ENCODE data around the gene NFU1. TPM values are rescaled to one million over a fixed set of nuclear protein-coding genes. Genes with fewer than 3 reads are reported as not detected.

Gene NFU1
- total and polyA plus RNA-seq, 2 of the 13 experiments (the other 11 are each of a cell fraction or from before 2014, with no cell fraction given): 39.1 to 84.0 TPM

DNA sequence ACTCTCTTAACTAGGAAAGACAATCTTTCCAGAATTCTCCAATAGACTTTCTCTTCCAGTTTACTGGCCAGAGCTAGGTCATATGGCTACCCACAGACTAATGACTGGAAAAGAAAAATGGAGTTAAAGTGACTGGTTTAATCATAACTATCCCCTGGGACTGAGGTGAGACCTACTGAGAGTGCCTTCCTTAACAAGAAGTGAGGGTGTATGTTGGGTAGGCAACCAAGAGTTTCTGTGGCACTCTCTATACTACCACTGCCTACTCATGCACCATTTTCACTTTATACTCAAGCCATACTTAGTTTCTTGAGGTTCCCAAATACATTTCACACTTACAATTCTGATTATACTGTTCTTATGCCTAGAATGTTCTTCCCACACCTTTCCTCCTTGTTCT, 43.3 kb downstream of the NFU1 start (continued):
- TF ChIP-seq ZNF282 (IDR thresholded peaks at IDR 0.05; ENCODE audit: partially characterized antibody) (no peak), FOXC1 (CRISPR knock-in tag; IDR thresholded peaks at IDR 0.05; ENCODE audit: borderline replicate concordance) (no peak), CREM (IDR thresholded peaks at IDR 0.05) (no peak), CREM (CRISPR knock-in tag; IDR thresholded peaks at IDR 0.05) (no peak), MEIS2 (CRISPR knock-in tag; IDR thresholded peaks at IDR 0.05) (no peak), NR2C2 (CRISPR knock-in tag; IDR thresholded peaks at IDR 0.05; ENCODE audit: borderline replicate concordance) (no peak), FOSL2 (CRISPR knock-in tag; IDR thresholded peaks at IDR 0.05) (no peak), ZNF263 (CRISPR knock-in tag; IDR thresholded peaks at IDR 0.05) (no peak), ZFX (CRISPR knock-in tag; IDR thresholded peaks at IDR 0.05; ENCODE audit: low read depth) (no peak)
- TF ChIP-seq, protein P1, sequence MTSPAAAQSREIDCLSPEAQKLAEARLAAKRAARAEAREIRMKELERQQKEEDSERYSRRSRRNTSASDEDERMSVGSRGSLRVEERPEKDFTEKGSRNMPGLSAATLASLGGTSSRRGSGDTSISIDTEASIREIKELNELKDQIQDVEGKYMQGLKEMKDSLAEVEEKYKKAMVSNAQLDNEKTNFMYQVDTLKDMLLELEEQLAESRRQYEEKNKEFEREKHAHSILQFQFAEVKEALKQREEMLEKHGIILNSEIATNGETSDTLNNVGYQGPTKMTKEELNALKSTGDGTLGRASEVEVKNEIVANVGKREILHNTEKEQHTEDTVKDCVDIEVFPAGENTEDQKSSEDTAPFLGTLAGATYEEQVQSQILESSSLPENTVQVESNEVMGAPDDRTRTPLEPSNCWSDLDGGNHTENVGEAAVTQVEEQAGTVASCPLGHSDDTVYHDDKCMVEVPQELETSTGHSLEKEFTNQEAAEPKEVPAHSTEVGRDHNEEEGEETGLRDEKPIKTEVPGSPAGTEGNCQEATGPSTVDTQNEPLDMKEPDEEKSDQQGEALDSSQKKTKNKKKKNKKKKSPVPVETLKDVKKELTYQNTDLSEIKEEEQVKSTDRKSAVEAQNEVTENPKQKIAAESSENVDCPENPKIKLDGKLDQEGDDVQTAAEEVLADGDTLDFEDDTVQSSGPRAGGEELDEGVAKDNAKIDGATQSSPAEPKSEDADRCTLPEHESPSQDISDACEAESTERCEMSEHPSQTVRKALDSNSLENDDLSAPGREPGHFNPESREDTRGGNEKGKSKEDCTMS (CRISPR knock-in tag; conservative IDR thresholded peaks at IDR 0.05): no peak

GRCh38 chr2:69390471-69390870, 46.8 kb downstream of the NFU1 start:
- ChIA-PET POLR2A (interaction anchor here (1.3 to 1.7 kb wide), 2 partner anchors 9 to 47 kb away, joined by 3 to 5 read pairs; partner anchors contain the start of gene NFU1), CTCF (ENCODE audit: low intra/inter-chr PET ratio, low total read pairs) (no interaction called here)
- H4K20me1 ChIP-seq (ENCODE audit: insufficient read depth, low read length): no peaks in the 10 kb centered on the region
- no peak overlapping the region for H2AFZ ChIP-seq (ENCODE audit: low read length)
- no peak overlapping the region for H3K4me3 ChIP-seq (replicated peaks in 1 of 3; ENCODE audit: insufficient read depth in 1 of 3, low read depth in 2 of 3, low read length in 3 of 3)
- no peaks in the 10 kb centered on the region; a peak in 1 of 5 replicates for H3K27me3 ChIP-seq (ENCODE audit: control insufficient read depth in 1 of 2, insufficient read depth in 2 of 2, low read length in 2 of 2)
- peaks cover 20% of the 10 kb centered on the region for H3K4me1 ChIP-seq (ENCODE audit: insufficient read depth, low read length)
- H3K4me2 ChIP-seq (ENCODE audit: low read depth, low read length): no peak overlapping the region
- in situ Hi-C loops (cut with HindIII; ENCODE audit: extremely low pct_ligation_motif_present, low pct_unique_long_range_greater_than_20kb) (no loop called here), intact Hi-C loops (cut with micrococcal nuclease; ENCODE audit: unreplicated experiment) (no loop called here)
- H3K9ac ChIP-seq (ENCODE audit: insufficient read depth, low read depth, low read length): no peak overlapping the region
- H3K9me3 ChIP-seq (ENCODE audit: low read length): no peaks in the 10 kb centered on the region
- no TSS peak for BruUV-seq (replicated peaks)
- FAIRE-seq (no peak), DNase-seq (ENCODE audit: low spot score) (no peak), ATAC-seq (no peak)
- WGBS (ENCODE audit: low lambda C conversion rate): 89% methylated on average over 3 of the region's 3 CpGs
- no peak overlapping the region for H3K27ac ChIP-seq (ENCODE audit: extremely low read length, insufficient read depth, low read length)
- peaks cover 17% of the 10 kb centered on the region for H3K79me2 ChIP-seq (ENCODE audit: insufficient read depth, low read length)
- H3K36me3 ChIP-seq (replicated peaks in 1 of 2; ENCODE audit: control insufficient read depth in 1 of 2, insufficient read depth in 2 of 2, low read length in 2 of 2): peaks cover 0 to 3% of the 10 kb centered on the region in 2 experiments; a peak in 2 of 5 replicates
- TF ChIP-seq TCF7 (IDR thresholded peaks at IDR 0.05; ENCODE audit: low read depth) (no peak), MIER2 (CRISPR knock-in tag; IDR thresholded peaks at IDR 0.05) (no peak), HOXA7 (CRISPR knock-in tag; IDR thresholded peaks at IDR 0.05) (no peak), ZBTB42 (CRISPR knock-in tag; IDR thresholded peaks at IDR 0.05) (no peak), ZEB1 (IDR thresholded peaks at IDR 0.05; ENCODE audit: insufficient replicate concordance, low read depth) (no peak), BHLHE40 (IDR thresholded peaks at IDR 0.05; ENCODE audit: low read length) (no peak), ZNF136 (CRISPR knock-in tag; IDR thresholded peaks at IDR 0.05; ENCODE audit: low read depth) (no peak), ZNF234 (CRISPR knock-in tag; conservative IDR thresholded peaks at IDR 0.05) (no peak), ZNF816 (CRISPR knock-in tag; IDR thresholded peaks at IDR 0.05; ENCODE audit: borderline replicate concordance) (no peak), KDM3A (CRISPR knock-in tag; IDR thresholded peaks at IDR 0.05; ENCODE audit: low read depth) (no peak), ZFP41 (CRISPR knock-in tag; IDR thresholded peaks at IDR 0.05; ENCODE audit: borderline replicate concordance) (no peak), ZNF563 (CRISPR knock-in tag; IDR thresholded peaks at IDR 0.05) (no peak), SMAD9 (CRISPR knock-in tag; IDR thresholded peaks at IDR 0.05) (no peak), ZNF678 (CRISPR knock-in tag; IDR thresholded peaks at IDR 0.05) (no peak), FOSL1 (CRISPR knock-in tag; IDR thresholded peaks at IDR 0.05; ENCODE audit: borderline replicate concordance) (no peak)

All from HepG2 (cell line).